ENCODE results near the gene IGFBPL1. TPM values are rescaled to one million over a fixed set of nuclear protein-coding genes. Genes with fewer than 3 reads are reported as not detected.
A peak's percentile ranks its signal among the peaks of the same experiment; 100 is the strongest.

IGFBPL1 gene
- total and polyA plus RNA-seq, 2 of the 13 experiments (the other 11 are each of a cell fraction or from before 2014, with no cell fraction given): 0.24 TPM; not detected in 1

GRCh38 chr9:38359689-38360385 lies 64.4 kb downstream of the IGFBPL1 start (continued):
- no peak for TF ChIP-seq PREB (CRISPR knock-in tag; IDR thresholded peaks at IDR 0.05)
- TF ChIP-seq RXRB (CRISPR knock-in tag; IDR thresholded peaks at IDR 0.05; ENCODE audit: borderline replicate concordance): no peak
- 0 out of 2 replicates have a peak, but pooled peaks have one; percentile 10 for TF ChIP-seq IRF2 (CRISPR knock-in tag; IDR thresholded peaks at IDR 0.05)
- 0 out of 2 replicates have a peak, but pooled peaks have one; percentile 29 for TF ChIP-seq NFKBIZ (CRISPR knock-in tag; IDR thresholded peaks at IDR 0.05)
- no peak for TF ChIP-seq ZNF589 (CRISPR knock-in tag; conservative IDR thresholded peaks at IDR 0.05)

DNA sequence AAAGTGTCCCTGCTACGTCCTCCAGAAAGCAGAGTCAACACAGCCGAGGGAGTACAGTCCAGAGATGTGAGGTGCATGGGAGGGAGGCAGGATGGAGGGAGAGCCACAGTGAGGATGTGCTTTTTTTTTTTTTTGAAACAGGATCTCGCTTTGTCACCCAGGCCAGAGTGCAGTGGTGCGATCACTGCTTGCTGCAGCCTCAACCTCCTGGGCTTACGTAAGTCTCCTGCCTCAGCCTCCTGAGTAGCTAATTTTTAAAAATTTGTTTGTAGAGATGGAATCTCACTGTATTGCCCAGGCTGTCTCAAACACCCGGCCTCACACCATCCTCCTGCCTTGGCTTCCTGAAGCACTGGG lies 65.0 kb downstream of the IGFBPL1 start:
- intact Hi-C loops (cut with micrococcal nuclease; ENCODE audit: unreplicated experiment): no loop called here
- CTCF ChIA-PET (ENCODE audit: low intra/inter-chr PET ratio, low total read pairs): no interaction called here
- 0% methylated on average over 6 of the region's 6 CpGs for WGBS (ENCODE audit: low lambda C conversion rate)
- H3K27ac ChIP-seq (ENCODE audit: extremely low read length, insufficient read depth, low read length): no peak overlapping the region
- DNase-seq (ENCODE audit: low spot score): peak; percentile 47
- H3K79me2 ChIP-seq (ENCODE audit: insufficient read depth, low read length): no peaks in the 10 kb centered on the region
- BruUV-seq (replicated peaks): no TSS peak
- no peaks in the 10 kb centered on the region for H3K36me3 ChIP-seq (replicated peaks in 1 of 2; ENCODE audit: control insufficient read depth in 1 of 2, insufficient read depth in 2 of 2, low read length in 2 of 2)
- H3K27me3 ChIP-seq (ENCODE audit: control insufficient read depth in 1 of 2, insufficient read depth in 2 of 2, low read length in 2 of 2): no peaks in the 10 kb centered on the region
- POLR2A ChIA-PET: no interaction called here
- H2AFZ ChIP-seq (ENCODE audit: low read length): no peak overlapping the region
- in situ Hi-C loops (cut with HindIII; ENCODE audit: extremely low pct_ligation_motif_present, low pct_unique_long_range_greater_than_20kb): loop anchor here (10.0 to 25.0 kb wide), 2 partner anchors 454 to 872 kb away; partner anchors contain the start of genes POLR1E and SLC25A51
- peak; percentile 73 for ATAC-seq
- H3K9ac ChIP-seq (ENCODE audit: insufficient read depth, low read depth, low read length): no peak overlapping the region
- no peak overlapping the region; a peak in 1 of 6 replicates for H3K4me3 ChIP-seq (replicated peaks in 1 of 3; ENCODE audit: insufficient read depth in 1 of 3, low read depth in 2 of 3, low read length in 3 of 3)
- no peaks in the 10 kb centered on the region for H3K9me3 ChIP-seq (ENCODE audit: low read length)
- H4K20me1 ChIP-seq (ENCODE audit: insufficient read depth, low read length): no peaks in the 10 kb centered on the region
- peak overlapping the region; percentile 62 for H3K4me2 ChIP-seq (ENCODE audit: low read depth, low read length)
- peaks cover 66% of the 10 kb centered on the region for H3K4me1 ChIP-seq (ENCODE audit: insufficient read depth, low read length)
- peak; percentile 63 for FAIRE-seq
- TF ChIP-seq YY1 (IDR thresholded peaks at IDR 0.05; ENCODE audit: insufficient read depth, insufficient replicate concordance, low read depth, low read length) (no peak), ZC3H13 (CRISPR knock-in tag; IDR thresholded peaks at IDR 0.05) (no peak), ZBTB7A (CRISPR knock-in tag; IDR thresholded peaks at IDR 0.05) (no peak), MXD1 (CRISPR knock-in tag; IDR thresholded peaks at IDR 0.05) (no peak), ZSCAN5A (CRISPR knock-in tag; IDR thresholded peaks at IDR 0.05; ENCODE audit: borderline replicate concordance) (no peak), TBX2 (CRISPR knock-in tag; IDR thresholded peaks at IDR 0.05; ENCODE audit: borderline replicate concordance) (peak; percentile 10; the same call in 1 of the 2 replicates)
- TF ChIP-seq, protein P1, sequence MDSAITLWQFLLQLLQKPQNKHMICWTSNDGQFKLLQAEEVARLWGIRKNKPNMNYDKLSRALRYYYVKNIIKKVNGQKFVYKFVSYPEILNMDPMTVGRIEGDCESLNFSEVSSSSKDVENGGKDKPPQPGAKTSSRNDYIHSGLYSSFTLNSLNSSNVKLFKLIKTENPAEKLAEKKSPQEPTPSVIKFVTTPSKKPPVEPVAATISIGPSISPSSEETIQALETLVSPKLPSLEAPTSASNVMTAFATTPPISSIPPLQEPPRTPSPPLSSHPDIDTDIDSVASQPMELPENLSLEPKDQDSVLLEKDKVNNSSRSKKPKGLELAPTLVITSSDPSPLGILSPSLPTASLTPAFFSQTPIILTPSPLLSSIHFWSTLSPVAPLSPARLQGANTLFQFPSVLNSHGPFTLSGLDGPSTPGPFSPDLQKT (CRISPR knock-in tag; IDR thresholded peaks at IDR 0.05; ENCODE audit: borderline replicate concordance): no peak
- TF ChIP-seq, protein P2, sequence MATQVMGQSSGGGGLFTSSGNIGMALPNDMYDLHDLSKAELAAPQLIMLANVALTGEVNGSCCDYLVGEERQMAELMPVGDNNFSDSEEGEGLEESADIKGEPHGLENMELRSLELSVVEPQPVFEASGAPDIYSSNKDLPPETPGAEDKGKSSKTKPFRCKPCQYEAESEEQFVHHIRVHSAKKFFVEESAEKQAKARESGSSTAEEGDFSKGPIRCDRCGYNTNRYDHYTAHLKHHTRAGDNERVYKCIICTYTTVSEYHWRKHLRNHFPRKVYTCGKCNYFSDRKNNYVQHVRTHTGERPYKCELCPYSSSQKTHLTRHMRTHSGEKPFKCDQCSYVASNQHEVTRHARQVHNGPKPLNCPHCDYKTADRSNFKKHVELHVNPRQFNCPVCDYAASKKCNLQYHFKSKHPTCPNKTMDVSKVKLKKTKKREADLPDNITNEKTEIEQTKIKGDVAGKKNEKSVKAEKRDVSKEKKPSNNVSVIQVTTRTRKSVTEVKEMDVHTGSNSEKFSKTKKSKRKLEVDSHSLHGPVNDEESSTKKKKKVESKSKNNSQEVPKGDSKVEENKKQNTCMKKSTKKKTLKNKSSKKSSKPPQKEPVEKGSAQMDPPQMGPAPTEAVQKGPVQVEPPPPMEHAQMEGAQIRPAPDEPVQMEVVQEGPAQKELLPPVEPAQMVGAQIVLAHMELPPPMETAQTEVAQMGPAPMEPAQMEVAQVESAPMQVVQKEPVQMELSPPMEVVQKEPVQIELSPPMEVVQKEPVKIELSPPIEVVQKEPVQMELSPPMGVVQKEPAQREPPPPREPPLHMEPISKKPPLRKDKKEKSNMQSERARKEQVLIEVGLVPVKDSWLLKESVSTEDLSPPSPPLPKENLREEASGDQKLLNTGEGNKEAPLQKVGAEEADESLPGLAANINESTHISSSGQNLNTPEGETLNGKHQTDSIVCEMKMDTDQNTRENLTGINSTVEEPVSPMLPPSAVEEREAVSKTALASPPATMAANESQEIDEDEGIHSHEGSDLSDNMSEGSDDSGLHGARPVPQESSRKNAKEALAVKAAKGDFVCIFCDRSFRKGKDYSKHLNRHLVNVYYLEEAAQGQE (IDR thresholded peaks at IDR 0.05; ENCODE audit: borderline replicate concordance in 1 of 2, low read depth in 1 of 2, low read length in 2 of 2): no peak

All from HepG2 (cell line).